HepG2 (cell line): ENCODE data around the gene RPS6KA3. TPM values are rescaled to one million over a fixed set of nuclear protein-coding genes. Genes with fewer than 3 reads are reported as not detected.

Source experiments
- ATF7-NPFF ChIP-seq: sonication (generic); formaldehyde crosslinking; IDR thresholded peaks from 2 replicates; pipeline ENCODE4 v1.8.1; 2023; ENCODE audit warnings: mild to moderate bottlenecking, low read depth, missing genetic modification reagents, moderate library complexity
- ELF3 ChIP-seq: IDR thresholded peaks from 2 replicates; pipeline ENCODE4 v1.6.1; 2016; ENCODE audit warnings: missing genetic modification reagents, missing compliant biosample characterization
- EP300 ChIP-seq, 3 experiments: sonication (generic) in 1 of 3; formaldehyde crosslinking in 1 of 3; IDR thresholded peaks; 2 replicates each; pipeline versions ENCODE4 v1.5.1 to v1.6.1; 2011 to 2020; ENCODE audit warnings: low read depth in 2 of 3, low read length in 2 of 3, borderline replicate concordance in 1 of 3, improper control_type of control experiment in 1 of 3, mild to moderate bottlenecking in 1 of 3, missing genetic modification reagents in 1 of 3, moderate library complexity in 1 of 3
- GTF3A ChIP-seq: sonication (generic); formaldehyde crosslinking; conservative IDR thresholded peaks from 2 replicates; pipeline ENCODE4 v1.4.0; 2020; ENCODE audit warnings: mild to moderate bottlenecking, missing genetic modification reagents
- HOXA3 ChIP-seq: sonication (generic); formaldehyde crosslinking; IDR thresholded peaks from 2 replicates; pipeline ENCODE4 v1.5.0; 2020; ENCODE audit warnings: missing genetic modification reagents
- JUNB ChIP-seq: sonication (generic); formaldehyde crosslinking; IDR thresholded peaks from 2 replicates; pipeline ENCODE4 v1.8.0; 2022; ENCODE audit warnings: missing genetic modification reagents, mild to moderate bottlenecking, borderline replicate concordance
- KLF6 ChIP-seq: IDR thresholded peaks from 2 replicates; pipeline ENCODE4 v1.8.0; 2016; ENCODE audit warnings: missing biosample characterization, missing genetic modification reagents
- MEF2D ChIP-seq: sonication (generic); formaldehyde crosslinking; IDR thresholded peaks from 2 replicates; pipeline ENCODE4 v1.5.1; 2020; ENCODE audit warnings: mild to moderate bottlenecking, missing genetic modification reagents
- RARG ChIP-seq: sonication (generic); formaldehyde crosslinking; IDR thresholded peaks from 2 replicates; pipeline ENCODE4 v1.4.0; 2020; ENCODE audit warnings: low read depth, mild to moderate bottlenecking, missing genetic modification reagents
- RFX1 ChIP-seq: fragments of 450-650 bp; IDR thresholded peaks from 2 replicates; pipeline ENCODE4 v1.6.1; 2017
- TCF7 ChIP-seq: sonication (generic); IDR thresholded peaks from 2 replicates; pipeline ENCODE4 v1.6.1; 2016; ENCODE audit warnings: antibody characterized with exemption, low read depth
- THAP11 ChIP-seq: IDR thresholded peaks from 2 replicates; pipeline ENCODE4 v1.6.1; 2016; ENCODE audit warnings: missing biosample characterization, missing genetic modification reagents
- ZBTB4 ChIP-seq: sonication (generic); formaldehyde crosslinking; IDR thresholded peaks from 2 replicates; pipeline ENCODE4 v1.4.0; 2020; ENCODE audit warnings: missing genetic modification reagents, mild to moderate bottlenecking, borderline replicate concordance
- ZBTB7B ChIP-seq: sonication (generic); formaldehyde crosslinking; IDR thresholded peaks from 2 replicates; pipeline ENCODE4 v1.4.0; 2020; ENCODE audit warnings: missing genetic modification reagents
- ZC3H13 ChIP-seq: sonication (generic); formaldehyde crosslinking; IDR thresholded peaks from 2 replicates; pipeline ENCODE4 v1.8.1; 2023; ENCODE audit warnings: mild to moderate bottlenecking, missing genetic modification reagents, moderate library complexity
- ZNF121 ChIP-seq: sonication (generic); formaldehyde crosslinking; IDR thresholded peaks from 2 replicates; pipeline ENCODE4 v1.5.0; 2020; ENCODE audit warnings: mild to moderate bottlenecking, missing genetic modification reagents
- ZNF124 ChIP-seq: sonication (generic); formaldehyde crosslinking; IDR thresholded peaks from 2 replicates; pipeline ENCODE4 v1.4.0; 2020; ENCODE audit warnings: missing genetic modification reagents
- ZNF224 ChIP-seq: sonication (generic); formaldehyde crosslinking; IDR thresholded peaks from 2 replicates; pipeline ENCODE4 v1.5.0; 2020; ENCODE audit warnings: mild to moderate bottlenecking, missing genetic modification reagents
- ZNF282 ChIP-seq: fragments of 450-650 bp; IDR thresholded peaks from 2 replicates; pipeline ENCODE4 v1.6.1; 2018; ENCODE audit not compliant: partially characterized antibody
- ZNF510 ChIP-seq: sonication (generic); formaldehyde crosslinking; IDR thresholded peaks from 2 replicates; pipeline ENCODE4 v1.4.0; 2020; ENCODE audit warnings: low read depth, mild to moderate bottlenecking, missing genetic modification reagents
- ZNF609 ChIP-seq: sonication (generic); formaldehyde crosslinking; IDR thresholded peaks from 2 replicates; pipeline ENCODE4 v1.4.0; 2020; ENCODE audit warnings: mild to moderate bottlenecking, missing genetic modification reagents, borderline replicate concordance
- polyA plus RNA-seq, 8 experiments: library from polyadenylated mRNA; depleted of rRNA in 3 of 8; stranded (reverse) in 7 of 8; unstranded in 1 of 8; fragments of >200 nt; fragmentation: Illumina TruSeq in 4 of 8; extraction: Trizol in 4 of 8; gene quantifications; 2 replicates each; pipeline versions ENCODE4 v1.2.1 to v1.2.3, GENCODE V29; 2011 to 2016; ENCODE audit warnings: low read depth in 4 of 8, missing spikeins in 1 of 8, mixed read lengths in 1 of 8; ENCODE audit not compliant: insufficient read depth in 1 of 8
- total RNA-seq, 5 experiments: library from RNA; depleted of rRNA; stranded (reverse); fragments of >200 nt; fragmentation: Illumina TruSeq; extraction: Trizol; gene quantifications; 2 replicates each; pipeline ENCODE4 v1.2.3, GENCODE V29; 2016; ENCODE audit warnings: low read depth in 1 of 5

RPS6KA3 gene
- total and polyA plus RNA-seq, 2 of the 13 experiments (the other 11 are each of a cell fraction or from before 2014, with no cell fraction given) = 314 to 357 TPM

GRCh38 chrX:20221902-20222301, 44.8 kb downstream of the RPS6KA3 start (continued):
- TF ChIP-seq ZBTB4 (CRISPR knock-in tag) = no peak
- no peak for TF ChIP-seq ZBTB7B (CRISPR knock-in tag)
- TF ChIP-seq ZC3H13 = no peak
- no peak for TF ChIP-seq ZNF282
- peak; percentile 30; the same call in 1 of the 2 replicates for TF ChIP-seq HOXA3 (CRISPR knock-in tag)
- TF ChIP-seq ZNF510 (CRISPR knock-in tag) = no peak
- peak; percentile 37; the same call in 1 of the 2 replicates for TF ChIP-seq ZNF609 (CRISPR knock-in tag)
- peak; percentile 49; the same call in 1 of the 2 replicates for TF ChIP-seq TCF7
- no peak for TF ChIP-seq JUNB (CRISPR knock-in tag)
- TF ChIP-seq THAP11 (CRISPR knock-in tag) = 0 out of 2 replicates have a peak, but pooled peaks have one; percentile 22
- TF ChIP-seq EP300 (IDR thresholded peaks at IDR 0.05; ENCODE audit: low read depth in 2 of 2, low read length in 2 of 2) = peak in 1 of 2 experiments; percentile 84; a peak in 2 of 4 replicates
- peak; percentile 59; the same call in 1 of the 2 replicates for TF ChIP-seq EP300 (CRISPR knock-in tag; IDR thresholded peaks at IDR 0.05; ENCODE audit: borderline replicate concordance)
- no peak; the same call in 1 of the 2 replicates for TF ChIP-seq ZNF121 (CRISPR knock-in tag)
- TF ChIP-seq ZNF224 (CRISPR knock-in tag) = no peak
- 0 out of 2 replicates have a peak, but pooled peaks have one; percentile 39 for TF ChIP-seq KLF6
- no peak for TF ChIP-seq RARG
- TF ChIP-seq RFX1 = no peak
- TF ChIP-seq ELF3 (CRISPR knock-in tag) = peak; percentile 59
- TF ChIP-seq GTF3A (CRISPR knock-in tag) = no peak
- TF ChIP-seq ATF7-NPFF (CRISPR knock-in tag) = no peak
- peak; percentile 74; the same call in 1 of the 2 replicates for TF ChIP-seq MEF2D (CRISPR knock-in tag)
- TF ChIP-seq ZNF124 = no peak
